GM12872 (cell line): ENCODE results near the gene OGA.

Experiments
- TF ChIP-seq, protein P1 (sequence below): IDR thresholded peaks from 3 replicates; pipeline ENCODE4 v1.5.1; 2011; ENCODE audit warnings: low read depth, mild to moderate bottlenecking, low read length, moderate library complexity; ENCODE audit not compliant: insufficient read depth

The OGA gene

DNA sequence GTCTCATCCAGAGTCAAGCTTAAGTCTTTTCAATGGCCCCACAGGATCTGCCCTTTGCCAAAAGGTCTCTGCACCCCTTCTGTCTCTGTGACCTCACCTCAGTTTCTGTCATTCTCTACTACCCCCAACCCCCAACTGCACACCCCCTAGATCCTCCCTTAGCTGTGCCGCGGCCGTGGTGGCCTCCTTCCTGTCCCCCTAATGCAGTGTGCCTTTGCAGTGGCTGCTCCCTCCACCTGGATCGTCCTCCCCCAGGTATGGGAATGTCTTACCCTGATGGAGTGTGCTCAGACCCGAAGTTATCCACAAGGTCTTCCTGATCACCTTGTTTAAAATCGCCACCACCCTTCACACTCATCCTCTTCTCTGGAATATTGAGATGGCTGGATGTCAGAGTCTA, 51.9 kb downstream of the OGA start:
- TF ChIP-seq, protein P1, sequence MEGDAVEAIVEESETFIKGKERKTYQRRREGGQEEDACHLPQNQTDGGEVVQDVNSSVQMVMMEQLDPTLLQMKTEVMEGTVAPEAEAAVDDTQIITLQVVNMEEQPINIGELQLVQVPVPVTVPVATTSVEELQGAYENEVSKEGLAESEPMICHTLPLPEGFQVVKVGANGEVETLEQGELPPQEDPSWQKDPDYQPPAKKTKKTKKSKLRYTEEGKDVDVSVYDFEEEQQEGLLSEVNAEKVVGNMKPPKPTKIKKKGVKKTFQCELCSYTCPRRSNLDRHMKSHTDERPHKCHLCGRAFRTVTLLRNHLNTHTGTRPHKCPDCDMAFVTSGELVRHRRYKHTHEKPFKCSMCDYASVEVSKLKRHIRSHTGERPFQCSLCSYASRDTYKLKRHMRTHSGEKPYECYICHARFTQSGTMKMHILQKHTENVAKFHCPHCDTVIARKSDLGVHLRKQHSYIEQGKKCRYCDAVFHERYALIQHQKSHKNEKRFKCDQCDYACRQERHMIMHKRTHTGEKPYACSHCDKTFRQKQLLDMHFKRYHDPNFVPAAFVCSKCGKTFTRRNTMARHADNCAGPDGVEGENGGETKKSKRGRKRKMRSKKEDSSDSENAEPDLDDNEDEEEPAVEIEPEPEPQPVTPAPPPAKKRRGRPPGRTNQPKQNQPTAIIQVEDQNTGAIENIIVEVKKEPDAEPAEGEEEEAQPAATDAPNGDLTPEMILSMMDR: no peak

DNA sequence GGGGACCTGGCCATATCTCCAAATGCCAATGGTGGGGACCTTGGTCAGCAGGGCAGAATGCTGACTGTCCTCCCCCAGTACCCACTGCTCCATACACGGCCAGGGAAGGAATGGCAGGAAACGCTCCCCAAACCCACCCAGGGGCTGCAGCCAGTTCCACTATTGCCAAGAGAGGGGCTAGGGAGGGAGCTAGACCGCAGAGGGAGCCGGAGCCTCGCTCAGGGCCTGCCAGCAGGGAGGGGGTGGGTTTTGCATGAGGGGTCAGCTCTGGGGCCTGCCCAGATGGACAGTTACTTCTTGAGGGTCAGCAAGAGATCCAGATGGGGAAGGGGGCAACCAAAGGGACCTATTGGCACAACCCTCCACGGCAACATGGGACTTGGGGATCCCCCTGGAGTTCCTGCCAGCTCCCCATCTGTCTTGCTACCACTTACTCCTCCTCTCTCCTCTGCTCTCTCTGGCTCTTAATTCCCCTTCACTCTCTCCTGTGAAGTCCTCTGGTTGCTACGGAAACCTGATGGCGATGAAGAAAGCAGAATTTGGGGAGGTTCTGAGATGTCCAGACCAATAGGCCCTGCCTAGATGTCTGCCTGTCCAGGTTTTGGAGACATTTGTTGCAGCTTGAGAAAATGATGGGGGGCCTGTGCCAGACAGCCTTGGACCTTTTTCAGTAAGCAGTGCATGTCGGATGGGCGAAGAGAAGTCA, 55.0 kb downstream of the OGA start:
- TF ChIP-seq, protein P1: no peak

DNA sequence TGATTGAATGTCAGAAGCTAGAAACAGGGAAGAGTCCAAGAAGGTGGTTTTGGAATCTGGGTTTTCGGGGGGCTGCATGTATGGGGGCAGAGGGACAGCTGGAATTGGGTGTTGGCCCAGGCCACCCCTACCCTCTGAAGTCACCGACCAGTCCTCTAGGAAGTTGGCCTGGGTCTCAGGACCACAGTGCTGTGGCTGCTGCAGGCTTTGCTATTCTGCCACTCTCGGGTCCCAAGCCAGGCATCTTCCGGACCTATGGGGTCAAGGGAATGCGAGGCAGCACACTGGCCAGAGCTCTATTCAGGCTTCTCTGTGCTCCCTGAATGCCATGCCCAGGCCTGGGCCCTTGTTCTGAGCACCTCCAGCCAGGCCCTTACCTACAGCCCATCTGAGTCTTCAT, 55.5 kb downstream of the OGA start:
- TF ChIP-seq, protein P1: no peak

DNA sequence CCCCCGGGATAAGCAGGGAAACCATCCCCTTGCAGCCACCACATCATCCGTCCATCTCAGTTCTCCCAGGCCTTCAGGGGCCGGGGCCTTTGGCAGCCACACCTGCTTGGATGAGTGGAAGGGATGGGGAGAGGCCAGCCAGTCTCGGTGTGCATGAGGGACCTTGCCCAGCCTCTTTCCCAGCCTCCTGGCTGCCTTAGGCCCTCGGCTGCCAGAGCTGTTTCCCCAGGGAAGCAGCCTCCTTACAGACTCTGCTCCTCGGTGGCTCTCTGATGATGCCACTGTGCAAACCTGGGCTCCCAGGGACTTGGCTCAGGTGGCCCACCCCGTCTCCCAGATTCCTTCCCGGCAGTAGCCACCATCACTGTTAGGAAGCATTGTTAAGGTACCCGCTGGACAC, 57.0 kb downstream of the OGA start:
- TF ChIP-seq, protein P1: no peak

DNA sequence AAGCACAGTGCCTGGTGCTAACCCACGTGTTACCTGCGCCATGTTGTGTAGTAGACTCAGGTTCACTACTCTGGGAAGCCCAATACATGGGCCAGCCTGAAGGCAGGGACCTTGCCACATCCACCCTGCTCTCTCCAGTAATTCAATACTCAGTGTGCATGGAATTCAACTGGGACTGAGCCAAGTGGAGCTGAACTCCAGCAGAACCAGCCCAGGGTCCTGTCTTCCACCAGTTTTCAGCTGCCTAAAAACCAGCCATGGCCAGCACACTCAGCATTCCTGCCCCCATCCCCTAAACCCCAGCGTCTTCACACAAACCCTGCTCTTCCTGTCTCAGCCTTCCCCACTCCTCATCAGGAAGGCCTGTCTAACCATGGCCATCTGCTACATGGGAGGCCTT, 57.7 kb downstream of the OGA start:
- TF ChIP-seq, protein P1: no peak

DNA sequence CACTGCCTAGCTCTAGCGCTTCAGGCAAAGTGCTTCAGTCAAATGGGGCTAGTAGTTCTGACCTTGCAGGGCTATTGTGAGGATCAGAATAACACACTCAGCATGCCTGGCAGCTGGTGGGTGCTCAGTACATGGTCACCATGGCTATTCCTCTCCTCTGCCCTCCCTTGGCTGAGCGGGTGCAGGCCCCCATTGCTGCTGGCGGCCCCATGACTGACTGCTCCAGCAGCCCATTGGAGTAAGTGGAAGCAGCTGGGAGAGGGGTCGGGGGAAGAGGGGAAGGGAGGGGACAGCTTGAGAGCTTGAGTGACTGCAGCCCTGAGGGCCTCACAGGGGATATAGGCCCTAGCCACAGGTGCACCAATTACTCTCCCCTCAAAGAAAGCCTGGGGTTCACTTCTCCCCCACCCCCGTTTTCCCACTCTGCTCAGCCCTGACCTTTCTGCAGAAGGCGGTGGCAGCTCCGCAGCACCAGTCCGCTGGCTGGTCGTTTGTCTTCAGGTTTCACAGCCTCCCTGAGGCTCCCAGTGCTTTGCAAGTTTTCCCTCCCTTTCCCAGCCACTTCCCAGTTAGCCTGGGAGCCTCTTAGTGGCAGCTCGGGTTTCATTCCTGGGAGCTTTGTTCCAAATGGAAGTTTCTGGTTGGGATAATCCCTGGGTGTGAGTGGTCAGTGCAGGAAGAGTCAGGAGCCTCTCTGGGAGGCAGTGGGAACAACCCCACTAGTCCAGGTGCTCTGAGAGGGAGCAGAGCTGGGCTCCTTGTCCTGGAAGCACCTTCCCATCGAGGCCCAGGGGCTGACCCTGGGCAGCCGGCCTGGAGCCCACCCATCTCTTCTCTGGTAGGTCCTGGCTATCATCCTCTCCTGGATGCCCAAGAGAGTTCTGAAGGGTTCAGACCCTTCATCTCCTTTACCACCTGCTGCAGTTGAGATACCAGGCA, 58.7 kb downstream of the OGA start:
- TF ChIP-seq, protein P1: no peak

DNA sequence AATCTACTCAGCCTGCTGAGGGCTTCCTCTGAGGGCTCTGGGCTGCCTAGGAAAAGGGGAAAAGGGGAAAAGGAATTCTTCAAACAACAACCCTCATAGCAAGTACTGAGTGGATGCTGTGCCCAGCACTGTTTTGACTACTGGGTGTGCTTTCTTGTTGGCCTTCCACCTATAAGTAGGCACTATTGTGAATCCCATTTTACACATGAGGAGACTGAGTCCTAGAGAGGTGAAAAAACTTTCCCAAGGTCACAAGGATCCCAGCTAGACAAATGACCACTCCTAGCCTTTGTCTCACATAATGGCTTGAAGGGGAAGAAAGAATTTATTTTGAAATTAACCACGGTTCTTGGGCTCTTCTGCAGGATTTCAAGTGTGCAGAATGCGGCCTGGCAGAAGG, 59.4 kb downstream of the OGA start:
- TF ChIP-seq, protein P1: no peak
